ENCODE data around the gene KRT12.

The KRT12 gene

DNA sequence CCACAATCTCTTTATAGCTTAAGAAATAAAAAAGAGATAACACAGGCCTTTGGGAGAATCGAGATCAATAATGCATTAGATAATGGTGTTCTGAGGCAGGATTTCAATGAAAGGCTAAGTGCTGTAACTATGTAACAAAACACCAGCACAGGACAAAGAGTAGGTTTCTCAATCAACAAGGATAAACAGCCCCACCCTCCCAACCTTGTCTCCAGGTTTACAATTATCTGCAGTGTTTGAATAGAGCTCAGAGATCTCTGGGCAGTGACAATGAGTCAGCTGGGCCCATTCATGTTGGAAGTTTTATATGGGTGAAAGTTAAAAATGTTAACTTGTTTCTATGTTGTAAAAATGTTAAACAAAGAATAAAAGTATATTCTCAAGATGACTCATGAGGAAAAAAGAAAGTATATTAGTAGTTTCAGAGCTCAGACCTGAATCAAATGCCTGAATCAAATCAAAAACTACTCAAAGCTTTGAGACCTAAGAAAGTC, 35.0 kb upstream of the KRT12 start:
- DNase-seq (ENCODE audit: low read depth): peak; percentile 32
- TF ChIP-seq, protein P1, sequence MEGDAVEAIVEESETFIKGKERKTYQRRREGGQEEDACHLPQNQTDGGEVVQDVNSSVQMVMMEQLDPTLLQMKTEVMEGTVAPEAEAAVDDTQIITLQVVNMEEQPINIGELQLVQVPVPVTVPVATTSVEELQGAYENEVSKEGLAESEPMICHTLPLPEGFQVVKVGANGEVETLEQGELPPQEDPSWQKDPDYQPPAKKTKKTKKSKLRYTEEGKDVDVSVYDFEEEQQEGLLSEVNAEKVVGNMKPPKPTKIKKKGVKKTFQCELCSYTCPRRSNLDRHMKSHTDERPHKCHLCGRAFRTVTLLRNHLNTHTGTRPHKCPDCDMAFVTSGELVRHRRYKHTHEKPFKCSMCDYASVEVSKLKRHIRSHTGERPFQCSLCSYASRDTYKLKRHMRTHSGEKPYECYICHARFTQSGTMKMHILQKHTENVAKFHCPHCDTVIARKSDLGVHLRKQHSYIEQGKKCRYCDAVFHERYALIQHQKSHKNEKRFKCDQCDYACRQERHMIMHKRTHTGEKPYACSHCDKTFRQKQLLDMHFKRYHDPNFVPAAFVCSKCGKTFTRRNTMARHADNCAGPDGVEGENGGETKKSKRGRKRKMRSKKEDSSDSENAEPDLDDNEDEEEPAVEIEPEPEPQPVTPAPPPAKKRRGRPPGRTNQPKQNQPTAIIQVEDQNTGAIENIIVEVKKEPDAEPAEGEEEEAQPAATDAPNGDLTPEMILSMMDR (conservative IDR thresholded peaks at IDR 0.05; ENCODE audit: low read depth, low read length): no peak
- no peak overlapping the region for H3K4me3 ChIP-seq (ENCODE audit: low read depth, low read length)

DNA sequence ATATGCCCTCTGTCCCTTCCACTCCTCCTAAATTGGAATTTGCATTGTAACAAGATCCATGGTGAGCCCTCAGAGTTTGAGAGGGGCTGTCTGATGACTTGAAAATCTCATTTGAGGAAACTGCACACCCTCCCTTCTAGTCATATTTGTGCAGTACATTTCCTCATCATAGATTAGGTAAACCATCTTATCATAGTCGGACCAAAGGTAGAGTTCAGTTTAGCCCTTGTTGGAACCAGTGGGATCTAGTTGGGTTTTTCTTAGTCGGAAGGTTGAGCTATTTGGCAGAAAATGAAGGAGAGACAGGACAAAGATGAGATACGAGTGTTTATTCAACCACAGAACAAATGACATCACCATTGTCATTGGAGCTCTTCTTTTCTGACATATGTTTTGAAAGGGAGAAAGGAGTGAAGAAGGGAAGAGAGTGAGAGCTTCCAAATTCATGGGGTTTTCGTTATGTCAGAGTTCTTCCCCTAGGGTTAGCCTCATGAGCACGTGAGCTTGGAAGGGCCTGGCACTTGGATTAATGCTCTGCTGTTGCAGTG, 33.9 kb upstream of the KRT12 start:
- no peak overlapping the region for H3K4me3 ChIP-seq (ENCODE audit: low read depth, low read length)
- TF ChIP-seq, protein P1 (conservative IDR thresholded peaks at IDR 0.05; ENCODE audit: low read depth, low read length): no peak
- DNase-seq (ENCODE audit: low read depth): no peak

DNA sequence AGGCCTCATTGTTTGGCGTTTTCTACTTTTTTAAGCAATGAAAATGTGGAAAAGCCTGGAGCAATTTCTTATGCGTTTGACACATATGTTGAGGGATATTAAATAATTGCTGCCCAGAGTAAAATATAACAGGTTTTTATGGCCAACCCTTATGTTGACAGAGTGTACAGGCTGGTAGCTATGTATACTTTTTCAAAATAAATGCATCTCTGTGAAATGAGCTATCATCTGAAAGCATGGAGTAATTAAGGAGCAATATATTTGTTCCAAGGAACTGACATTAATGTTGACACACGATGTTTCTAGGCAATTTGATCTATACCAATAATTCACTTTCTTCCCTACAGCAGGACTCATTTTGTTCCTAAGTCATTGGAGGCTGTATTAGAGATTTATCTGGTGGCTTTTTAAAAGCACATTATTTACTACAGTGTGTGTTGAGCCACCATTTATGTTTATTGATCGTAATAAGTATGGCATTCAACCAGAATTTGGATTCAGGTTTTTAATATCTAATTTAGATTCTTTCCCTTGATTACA, 30.0 kb upstream of the KRT12 start:
- DNase-seq (ENCODE audit: low read depth): no peak
- TF ChIP-seq, protein P1 (conservative IDR thresholded peaks at IDR 0.05; ENCODE audit: low read depth, low read length): no peak
- no peak overlapping the region for H3K4me3 ChIP-seq (ENCODE audit: low read depth, low read length)

DNA sequence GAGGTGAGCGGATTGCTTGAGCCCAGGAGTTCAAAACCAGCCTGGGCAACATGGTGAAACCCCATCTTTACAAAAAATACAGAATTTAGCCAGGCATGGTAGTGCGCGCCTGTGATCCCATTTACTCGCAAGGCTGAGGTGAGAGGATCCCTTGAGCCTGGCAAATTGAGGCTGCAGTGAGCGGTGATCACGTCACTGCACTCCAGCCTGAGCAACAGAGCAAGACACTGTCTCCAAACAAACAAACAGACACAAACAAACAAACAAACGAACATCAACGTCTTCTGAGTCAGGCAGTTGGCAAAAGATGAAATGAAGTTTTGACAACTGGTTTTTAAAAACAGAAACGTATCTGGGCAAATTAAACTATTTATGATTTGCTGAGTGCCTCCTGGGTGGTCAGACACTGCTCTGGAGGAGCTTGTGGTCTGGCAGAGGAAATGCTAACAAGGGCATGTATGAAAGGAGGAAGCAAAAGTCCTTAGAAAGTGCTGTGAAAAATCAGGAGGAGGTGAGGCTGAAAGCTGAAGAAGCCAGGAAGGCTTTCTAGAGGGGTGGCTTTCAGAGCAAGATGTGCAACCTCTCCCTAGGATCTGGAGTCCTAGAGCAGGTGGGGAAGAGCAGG, 28.2 kb upstream of the KRT12 start:
- TF ChIP-seq, protein P1 (conservative IDR thresholded peaks at IDR 0.05; ENCODE audit: low read depth, low read length): no peak
- DNase-seq (ENCODE audit: low read depth): peak; percentile 20
- no peak overlapping the region for H3K4me3 ChIP-seq (ENCODE audit: low read depth, low read length)

DNA sequence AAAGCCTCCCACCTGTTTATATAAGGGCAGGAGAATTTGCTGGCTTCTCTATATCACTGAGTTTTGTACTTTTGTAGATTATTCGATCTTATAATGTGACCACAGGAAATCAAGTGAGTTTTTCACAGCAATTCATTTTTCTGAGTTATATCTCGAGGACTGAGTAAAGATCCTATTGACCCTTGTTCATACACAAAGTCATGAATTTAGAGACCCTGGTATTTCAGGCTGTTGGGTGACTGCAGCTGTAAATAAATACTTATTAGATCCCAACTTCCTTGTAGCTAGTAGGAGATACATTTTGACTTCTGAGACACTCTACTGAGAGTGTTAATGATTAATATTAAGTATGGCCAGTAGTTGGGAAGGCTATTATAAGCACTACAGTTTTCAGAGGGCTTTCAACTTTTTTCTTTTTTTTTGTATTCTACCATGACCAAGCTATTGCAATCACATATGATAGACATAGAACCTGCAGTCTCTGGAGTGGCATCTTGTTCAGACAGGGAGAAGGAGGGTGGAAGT, 21.2 kb upstream of the KRT12 start:
- no peak for DNase-seq (ENCODE audit: low read depth)
- no peak overlapping the region for H3K4me3 ChIP-seq (ENCODE audit: low read depth, low read length)
- TF ChIP-seq, protein P1 (conservative IDR thresholded peaks at IDR 0.05; ENCODE audit: low read depth, low read length): no peak

DNA sequence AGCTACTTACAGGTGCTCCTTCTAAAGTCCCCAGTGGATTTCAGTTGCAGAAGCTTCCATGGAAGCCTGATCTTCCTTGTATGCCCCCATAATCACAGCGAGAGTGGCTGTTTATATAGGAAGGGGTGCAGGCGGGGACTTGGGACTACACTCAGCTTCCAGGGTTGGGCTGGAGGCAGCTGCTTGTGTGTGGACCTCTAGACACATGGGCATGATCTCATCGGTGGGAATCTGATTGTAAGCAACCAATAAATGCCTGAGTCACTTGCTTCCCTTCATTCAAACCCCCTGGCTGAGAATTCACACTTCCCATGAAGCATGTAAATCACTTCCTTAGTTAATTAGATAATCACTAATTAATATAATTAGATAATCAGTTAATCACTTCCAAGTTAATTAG, 19.1 kb upstream of the KRT12 start:
- no peak for DNase-seq (ENCODE audit: low read depth)

More for the DNA sequence above, 19.1 kb upstream of the KRT12 start:
- TF ChIP-seq, protein P1 (conservative IDR thresholded peaks at IDR 0.05; ENCODE audit: low read depth, low read length): no peak
- no peak overlapping the region for H3K4me3 ChIP-seq (ENCODE audit: low read depth, low read length)

Data from choroid plexus epithelial cell (primary cell).